Stimulated activated CD4-positive, alpha-beta T cell treated with anti-CD3 and anti-CD28 coated beads, Interleukin-1b, Interleukin-23, amount 100 ng/mL, for 24 hours (primary cell): ENCODE measurements around the gene CFAP97D2.
"Not testable (repeated sequence)": the region's sequence is repeated elsewhere in the genome, so short reads cannot be mapped to it uniquely, and the experiment has no call there.

Source experiments
- DNase-seq, 4 experiments: peaks; one replicate each; pipeline ENCODE4 v3.0.0-alpha.2; 2020; ENCODE audit warnings: low read depth in 4 of 4, low spot score in 1 of 4

Gene CFAP97D2

GRCh38 chr13:114157869-114158495 is 21.1 kb upstream of the CFAP97D2 start:
- DNase-seq: no peak

- DNase-seq: not testable (repeated sequence)
These were observed 20.0 kb upstream of the CFAP97D2 start for GRCh38 chr13:114158869-114159666.

- DNase-seq: no peak
These were observed 18.0 kb upstream of the CFAP97D2 start for GRCh38 chr13:114161028-114161556.

GRCh38 chr13:114161644-114162532 is 17.2 kb upstream of the CFAP97D2 start:
- DNase-seq: no peak

GRCh38 chr13:114162533-114162922 is 16.5 kb upstream of the CFAP97D2 start:
- no peak for DNase-seq

GRCh38 chr13:114164053-114164452 is 15.0 kb upstream of the CFAP97D2 start:
- no peak for DNase-seq

- DNase-seq: no peak
These were observed 14.2 kb upstream of the CFAP97D2 start for GRCh38 chr13:114164681-114165429.

- no peak for DNase-seq
These were observed 12.5 kb upstream of the CFAP97D2 start for GRCh38 chr13:114166381-114167131.

GRCh38 chr13:114167426-114167825 is 11.6 kb upstream of the CFAP97D2 start:
- DNase-seq: no peak

- DNase-seq: no peak
These were observed 11.2 kb upstream of the CFAP97D2 start for GRCh38 chr13:114167885-114168284.

- no peak for DNase-seq
These were observed 5.8 kb upstream of the CFAP97D2 start for GRCh38 chr13:114173272-114173671.

- no peak for DNase-seq
These were observed 5.3 kb upstream of the CFAP97D2 start for GRCh38 chr13:114173745-114174144.

GRCh38 chr13:114174529-114174961 is 4.5 kb upstream of the CFAP97D2 start:
- no peak for DNase-seq

GRCh38 chr13:114176359-114176902 is 2.6 kb upstream of the CFAP97D2 start:
- not testable (repeated sequence) for DNase-seq

GRCh38 chr13:114177245-114178010 is 1.6 kb upstream of the CFAP97D2 start:
- no peak for DNase-seq

GRCh38 chr13:114185182-114185971 is 6.3 kb downstream of the CFAP97D2 start:
- DNase-seq: no peak

- DNase-seq: no peak
These were observed 15.8 kb downstream of the CFAP97D2 start for GRCh38 chr13:114194853-114195252.

GRCh38 chr13:114196629-114197028 is 17.6 kb downstream of the CFAP97D2 start:
- no peak for DNase-seq
